Cardiac fibroblast (primary cell): Measurements from ENCODE around the gene BTBD9.
A peak's percentile ranks its signal among the peaks of the same experiment; 100 is the strongest.

Experiments used
- DNase-seq, 2 donors: peaks; one replicate each; pipeline versions ENCODE4 v3.0.0 to v3.0.0-alpha.2; 2010; ENCODE audit warnings: low read depth in 2 of 2
- H3K4me3 ChIP-seq, 2 donors: replicated peaks in 1 of 2; 1 replicate in 1 of 2; 2 replicates in 1 of 2; pipeline ENCODE4 v1.5.1; 2011; ENCODE audit warnings: low read depth in 2 of 2, low read length in 2 of 2, mild to moderate bottlenecking in 2 of 2, moderate library complexity in 1 of 2
- CTCF ChIP-seq: IDR thresholded peaks from one replicate; pipeline ENCODE4 v1.5.1; 2011; ENCODE audit warnings: low read depth, mild to moderate bottlenecking, low read length, inconsistent platforms

Gene BTBD9

GRCh38 chr6:38650207-38650752 is 10.6 kb upstream of the BTBD9 start:
- H3K4me3 ChIP-seq = no peak overlapping the region
- no peak for TF ChIP-seq CTCF
- DNase-seq = no peak

GRCh38 chr6:38649744-38650143 is 10.0 kb upstream of the BTBD9 start:
- H3K4me3 ChIP-seq = no peak overlapping the region
- no peak for TF ChIP-seq CTCF

GRCh38 chr6:38648629-38649028 is 8.9 kb upstream of the BTBD9 start:
- no peak overlapping the region for H3K4me3 ChIP-seq
- no peak for DNase-seq
- TF ChIP-seq CTCF = no peak

More at GRCh38 chr6:38649744-38650143, 10.0 kb upstream of the BTBD9 start:
- no peak for DNase-seq

GRCh38 chr6:38646166-38646878 is 6.6 kb upstream of the BTBD9 start:
- H3K4me3 ChIP-seq = no peak overlapping the region
- DNase-seq = no peak
- no peak for TF ChIP-seq CTCF

GRCh38 chr6:38644951-38645350 is 5.2 kb upstream of the BTBD9 start:
- no peak for DNase-seq
- no peak for TF ChIP-seq CTCF
- H3K4me3 ChIP-seq = no peak overlapping the region

GRCh38 chr6:38640216-38640909 is 634 bp upstream of the BTBD9 start:
- TF ChIP-seq CTCF = no peak
- DNase-seq = peak in 1 of 2 donors; percentile 10
- H3K4me3 ChIP-seq = peak overlapping the region; percentile 85 to 86
